Measurements from ENCODE around the gene SLC43A2.
"Not testable (repeated sequence)": the region's sequence is repeated elsewhere in the genome, so short reads cannot be mapped to it uniquely, and the experiment has no call there.

SLC43A2 gene

DNA sequence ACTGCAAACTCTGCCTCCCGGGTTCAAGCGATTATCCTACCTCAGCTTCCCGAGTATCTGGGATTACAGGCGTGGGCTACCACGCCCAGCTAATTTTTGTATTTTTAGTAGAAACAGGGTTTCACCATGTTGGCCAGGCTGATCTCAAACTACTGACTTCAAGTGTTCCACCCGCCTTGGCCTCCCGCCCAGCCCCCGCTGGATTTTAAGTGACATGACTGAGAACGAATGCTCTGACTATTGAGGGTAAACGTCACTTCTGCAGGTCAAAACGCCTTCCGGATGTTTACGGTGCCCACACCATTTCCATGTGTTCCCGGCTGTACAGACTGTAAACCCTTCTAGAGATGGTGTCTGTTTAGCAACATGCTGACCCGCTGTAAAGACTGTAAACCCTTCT, 88.8 kb downstream of the SLC43A2 start:
- peaks cover 7% of the 10 kb centered on the region for H3K4me1 Mint-ChIP-seq
- ATAC-seq: no peak
- H3K9me3 Mint-ChIP-seq: no peaks in the 10 kb centered on the region
- H3K27me3 Mint-ChIP-seq: no peaks in the 10 kb centered on the region
- H3K36me3 Mint-ChIP-seq: peaks cover 56% of the 10 kb centered on the region
- H3K4me3 Mint-ChIP-seq: no peak overlapping the region
- H3K27ac Mint-ChIP-seq: no peak overlapping the region

DNA sequence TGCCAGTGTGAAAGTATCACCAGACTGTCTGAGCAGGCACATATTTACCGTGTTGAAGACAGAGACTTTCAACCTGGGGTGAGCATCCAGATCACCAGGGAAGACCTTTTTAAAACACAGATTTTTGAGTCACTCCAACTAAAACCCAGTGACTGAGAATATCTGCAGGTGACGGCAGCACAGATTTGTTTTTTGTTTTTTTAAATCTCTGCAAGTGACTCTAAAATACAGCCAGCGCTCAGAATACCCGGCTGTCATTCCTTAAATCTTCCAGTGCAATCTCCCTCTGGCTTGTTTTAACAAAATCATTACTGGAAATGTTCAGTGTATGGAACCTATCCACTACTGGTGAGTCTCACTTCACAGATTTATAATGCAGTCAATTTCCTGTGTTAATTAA, 92.9 kb downstream of the SLC43A2 start:
- Mint-ChIP-seq H3K4me3 (no peak overlapping the region), H3K4me1 (peaks cover 16% of the 10 kb centered on the region), H3K36me3 (peaks cover 58% of the 10 kb centered on the region)

DNA sequence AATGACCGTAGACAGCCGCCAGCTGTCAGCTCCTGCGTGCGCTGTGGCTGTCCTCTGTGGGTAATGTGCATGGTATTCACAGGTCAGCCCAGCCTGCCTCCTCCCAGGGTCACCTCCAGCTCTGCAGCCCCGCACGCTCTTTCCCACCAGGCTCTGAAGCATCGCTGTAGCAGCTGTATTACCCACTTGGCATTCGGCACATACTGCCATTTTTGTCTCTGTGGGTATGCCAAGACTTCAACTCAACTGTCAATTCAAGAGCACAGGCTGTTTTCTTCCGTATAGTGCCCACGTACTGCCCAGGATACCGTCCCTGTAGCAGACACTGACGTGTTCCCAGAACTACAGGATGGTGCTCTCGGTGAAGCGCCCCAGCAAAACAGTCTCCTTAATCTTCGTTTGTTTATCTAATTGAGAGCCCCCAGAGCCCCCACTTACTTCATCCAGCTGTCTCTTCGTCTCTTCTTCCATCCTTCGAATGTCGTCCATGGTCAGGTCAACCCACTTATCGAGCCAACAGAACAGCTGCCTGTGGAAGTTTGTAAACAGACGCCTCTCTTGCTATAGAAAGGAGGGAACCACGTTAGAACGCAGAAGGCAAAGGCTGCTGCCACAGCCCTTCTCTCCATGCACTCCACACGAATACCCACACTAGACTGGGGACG, 94.8 kb downstream of the SLC43A2 start:
- Mint-ChIP-seq H3K9me3 (no peaks in the 10 kb centered on the region), H3K36me3 (peaks cover 53% of the 10 kb centered on the region), H3K27me3 (no peaks in the 10 kb centered on the region), H3K4me1 (peaks cover 24% of the 10 kb centered on the region), H3K4me3 (no peak overlapping the region), H3K27ac (peak overlapping the region; percentile 3)
- no peak for ATAC-seq

More for the DNA sequence above, 92.9 kb downstream of the SLC43A2 start:
- Mint-ChIP-seq H3K9me3 (no peaks in the 10 kb centered on the region), H3K27ac (no peak overlapping the region), H3K27me3 (no peaks in the 10 kb centered on the region)
- no peak for ATAC-seq

DNA sequence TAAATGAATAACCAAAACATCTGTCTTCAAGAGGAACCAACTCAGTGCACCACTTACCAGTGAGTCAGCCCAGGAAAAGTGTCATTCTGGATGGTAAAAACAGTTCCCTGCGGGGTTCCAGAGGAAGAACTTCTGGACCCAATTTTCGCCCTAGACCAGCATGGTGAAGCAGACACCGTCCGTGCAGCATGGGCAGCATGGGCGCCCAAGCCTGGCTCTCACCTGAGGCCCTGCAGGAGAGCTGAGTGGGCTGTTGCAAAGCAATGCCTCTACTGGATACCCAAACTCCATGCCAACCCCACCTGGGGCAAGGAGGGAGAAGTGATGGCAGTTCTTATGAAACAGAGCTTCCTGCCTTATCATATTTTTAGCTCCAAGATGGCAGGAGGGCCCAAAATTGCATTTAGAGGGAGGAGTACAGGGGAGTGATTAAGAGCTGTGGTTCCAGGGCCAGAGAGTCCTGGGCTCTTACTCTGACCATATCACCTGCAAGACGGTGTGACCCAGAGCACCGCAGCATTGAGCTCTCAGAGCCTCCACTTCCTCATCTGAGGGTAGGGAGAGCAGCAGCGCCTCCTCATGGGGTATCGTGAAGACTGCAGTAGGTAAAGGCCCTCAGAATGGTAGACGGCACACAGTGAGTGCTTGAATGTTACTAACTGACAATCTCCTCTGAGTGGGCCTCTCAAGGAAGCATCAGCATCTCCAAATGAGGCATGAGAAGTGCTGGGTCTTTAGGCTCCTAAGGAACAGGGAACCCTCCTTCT, 95.6 kb downstream of the SLC43A2 start:
- Mint-ChIP-seq H3K4me1 (peaks cover 24% of the 10 kb centered on the region), H3K27me3 (no peaks in the 10 kb centered on the region), H3K27ac (peak overlapping the region; percentile 3), H3K4me3 (no peak overlapping the region), H3K36me3 (peaks cover 52% of the 10 kb centered on the region), H3K9me3 (no peaks in the 10 kb centered on the region)
- peak; percentile 73 for ATAC-seq

DNA sequence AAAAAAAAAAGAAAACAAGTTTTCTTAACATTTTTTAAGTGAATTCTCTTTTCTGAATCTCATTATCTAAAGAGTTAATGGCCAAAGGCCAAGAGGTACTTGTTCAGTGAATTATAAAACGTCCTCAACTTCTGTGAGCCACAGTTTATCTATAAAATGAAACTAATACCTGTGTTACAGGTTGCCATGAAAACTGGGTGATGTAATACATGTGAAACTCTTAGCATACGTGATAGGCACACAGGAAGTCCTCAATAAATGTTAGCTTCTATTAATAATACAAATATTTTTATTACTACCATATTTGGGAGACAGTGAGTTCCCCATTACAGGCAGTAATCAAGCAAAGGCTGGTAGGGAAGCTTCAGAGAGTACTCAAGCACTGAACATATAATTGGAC, 98.8 kb downstream of the SLC43A2 start:
- no peaks in the 10 kb centered on the region for H3K9me3 Mint-ChIP-seq
- H3K27me3 Mint-ChIP-seq: no peaks in the 10 kb centered on the region
- H3K4me3 Mint-ChIP-seq: no peak overlapping the region
- H3K27ac Mint-ChIP-seq: no peak overlapping the region
- H3K36me3 Mint-ChIP-seq: peaks cover 56% of the 10 kb centered on the region
- peaks cover 24% of the 10 kb centered on the region for H3K4me1 Mint-ChIP-seq
- no peak for ATAC-seq

DNA sequence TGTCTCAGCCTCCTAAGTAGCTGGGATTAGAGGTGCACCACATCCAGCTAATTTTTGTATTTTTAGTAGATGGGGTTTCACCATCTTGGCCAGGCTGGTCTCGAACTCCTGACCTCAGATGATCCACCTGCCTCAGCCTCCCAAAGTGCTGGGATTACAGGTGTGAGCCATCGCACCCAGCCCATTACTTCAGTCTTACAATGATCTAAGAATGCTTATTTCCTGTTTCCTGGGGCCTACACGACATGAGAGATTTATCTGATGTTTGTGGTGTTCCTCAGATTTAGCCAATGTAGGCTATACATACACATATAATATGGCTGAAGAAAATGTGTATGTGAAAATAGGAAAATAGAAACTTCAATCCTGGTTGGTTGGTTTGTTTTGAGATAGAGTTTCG, 101.8 kb downstream of the SLC43A2 start:
- peaks cover 34% of the 10 kb centered on the region for H3K36me3 Mint-ChIP-seq
- not testable (repeated sequence) for H3K27ac Mint-ChIP-seq, ATAC-seq

DNA sequence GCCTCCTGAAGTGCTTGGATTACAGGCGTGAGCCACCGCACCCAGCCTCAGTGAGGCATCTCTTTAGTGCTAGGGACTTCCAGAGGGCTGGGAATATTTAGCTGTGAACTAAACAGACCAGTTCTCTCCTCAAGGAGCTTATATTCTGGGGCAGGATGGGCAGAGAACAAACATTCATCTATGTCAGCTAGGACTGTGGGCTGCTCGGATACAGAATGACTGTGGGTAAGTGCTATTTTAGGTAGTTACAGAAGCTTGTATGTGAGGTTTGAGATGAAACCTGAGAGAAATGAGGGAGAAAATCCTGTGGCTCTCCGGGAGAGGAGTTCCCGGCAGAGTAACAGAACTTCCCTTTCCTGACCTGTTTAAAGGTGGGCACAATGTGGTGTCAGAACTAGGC, 106.0 kb downstream of the SLC43A2 start:
- no peak for ATAC-seq
- Mint-ChIP-seq H3K27me3 (no peaks in the 10 kb centered on the region), H3K4me3 (no peak overlapping the region)

More for the DNA sequence above, 101.8 kb downstream of the SLC43A2 start:
- H3K4me1 Mint-ChIP-seq: peaks cover 10% of the 10 kb centered on the region
- H3K4me3 Mint-ChIP-seq, H3K27me3 Mint-ChIP-seq, H3K9me3 Mint-ChIP-seq: not testable (repeated sequence)

DNA sequence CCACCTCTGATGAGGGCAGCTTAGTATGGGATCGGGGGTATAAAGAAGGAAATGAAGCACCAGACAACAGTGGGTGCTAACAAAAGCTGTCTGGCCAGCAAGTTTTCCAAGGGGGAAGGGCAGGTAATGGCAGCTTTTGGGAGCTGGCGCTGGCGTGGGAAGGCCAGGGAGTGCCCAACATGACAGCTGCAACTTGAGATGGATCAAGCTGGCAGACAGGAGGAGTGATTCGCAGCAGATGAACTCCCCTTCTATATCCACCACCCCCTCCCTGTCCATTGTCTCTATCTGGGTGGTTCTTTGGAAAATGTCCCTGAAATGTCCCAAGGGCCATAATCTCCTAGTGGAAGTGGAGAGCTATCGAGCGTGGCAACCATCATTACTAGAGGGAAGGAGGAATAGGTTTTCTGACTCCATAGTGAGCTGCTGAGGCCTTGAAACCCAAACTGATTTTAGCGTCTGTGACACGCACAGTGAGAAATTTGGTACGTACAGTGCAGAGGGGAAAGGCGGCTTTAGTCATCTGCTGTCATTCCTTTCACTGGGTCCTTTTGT, 107.5 kb downstream of the SLC43A2 start:
- Mint-ChIP-seq H3K4me3 (no peak overlapping the region), H3K36me3 (peaks cover 27% of the 10 kb centered on the region), H3K27ac (no peak overlapping the region), H3K4me1 (peaks cover 17% of the 10 kb centered on the region), H3K9me3 (no peaks in the 10 kb centered on the region), H3K27me3 (no peaks in the 10 kb centered on the region)
- ATAC-seq: no peak

More for the DNA sequence above, 106.0 kb downstream of the SLC43A2 start:
- no peak overlapping the region for H3K27ac Mint-ChIP-seq
- H3K9me3 Mint-ChIP-seq: no peaks in the 10 kb centered on the region
- H3K36me3 Mint-ChIP-seq: peaks cover 29% of the 10 kb centered on the region
- peaks cover 13% of the 10 kb centered on the region for H3K4me1 Mint-ChIP-seq

DNA sequence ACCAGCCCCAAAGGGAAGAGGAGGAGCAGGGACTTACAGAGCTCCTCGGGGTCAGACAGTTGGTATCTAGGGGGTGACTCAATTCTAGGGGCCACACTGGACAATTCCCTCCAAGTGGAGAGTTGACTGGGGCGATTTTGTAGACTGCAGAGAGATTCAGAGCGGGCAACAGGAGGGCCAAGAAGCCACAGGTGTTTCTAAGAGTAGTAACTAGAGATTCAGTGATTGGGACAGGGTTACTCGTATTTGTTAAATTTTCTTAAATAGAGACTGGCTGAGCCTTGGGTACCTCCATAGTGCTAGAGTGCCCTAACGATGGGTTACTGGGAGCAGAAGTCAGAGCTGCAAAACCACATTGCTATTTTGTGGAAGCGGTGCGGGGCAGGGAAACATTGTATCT, 109.0 kb downstream of the SLC43A2 start:
- Mint-ChIP-seq H3K27me3 (no peaks in the 10 kb centered on the region), H3K36me3 (peaks cover 18% of the 10 kb centered on the region), H3K4me1 (peaks cover 29% of the 10 kb centered on the region), H3K4me3 (no peak overlapping the region), H3K27ac (peak overlapping the region; percentile 59), H3K9me3 (no peaks in the 10 kb centered on the region)
- ATAC-seq: no peak

All from stimulated activated memory B cell treated with anti-CD40 and anti-IgM and Interleukin-4, amounts not matched to agents 10 μg/mL and 1 μg/mL and 100 μg/mL, for 72 hours (primary cell).